ENCODE measurements around the gene KCTD8.

Gene KCTD8

DNA sequence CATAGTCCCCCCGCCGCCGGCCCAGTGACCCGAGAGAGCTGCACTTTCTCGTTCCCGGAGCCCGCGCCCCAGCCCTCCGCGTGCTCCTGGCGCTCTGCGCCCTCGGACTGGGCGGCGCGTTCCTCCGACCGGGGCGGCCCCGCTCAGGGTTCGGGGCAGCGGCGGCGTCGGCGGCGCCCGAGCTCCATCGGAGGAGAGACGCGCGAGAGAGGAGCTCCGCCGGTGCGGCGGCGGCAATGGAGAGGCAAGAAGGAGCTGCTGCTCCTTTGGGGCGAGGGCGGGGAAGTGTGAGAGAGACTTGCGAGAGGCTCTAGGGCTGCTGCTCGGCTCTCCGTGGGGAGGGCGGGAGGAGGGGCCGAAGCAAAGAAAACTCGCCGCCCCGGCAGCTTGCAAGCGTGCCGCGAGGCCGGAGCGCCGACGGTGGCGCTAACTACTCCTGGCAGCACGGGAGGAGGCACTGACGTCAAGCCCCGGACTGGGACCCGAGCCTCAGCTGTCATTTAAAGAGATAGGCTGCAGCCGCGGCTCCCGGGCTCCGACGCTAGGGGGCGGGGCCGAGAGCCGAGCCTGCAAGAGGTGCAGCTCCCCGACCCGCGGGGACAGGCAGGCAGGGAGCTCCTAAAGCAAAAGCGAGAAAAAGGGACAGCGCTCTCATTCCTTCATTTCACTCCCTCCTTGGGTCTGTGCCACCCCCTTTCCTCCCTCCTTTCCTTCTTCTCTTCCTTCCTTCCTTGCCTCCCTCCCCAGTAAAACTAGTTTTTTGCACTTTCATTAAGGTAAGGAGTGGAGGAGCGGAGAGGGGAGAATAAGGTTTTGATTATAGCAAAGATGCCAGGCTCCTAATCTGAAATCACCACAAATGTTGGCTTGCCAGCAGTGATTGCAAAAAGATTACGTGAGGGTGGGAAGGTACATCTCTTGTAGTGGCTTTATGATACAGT is at the start of gene KCTD8:
Gene KCTD8 (minus strand): TSS at position 289 of the 941 bp plus-strand sequence.
- TF ChIP-seq, protein P1, sequence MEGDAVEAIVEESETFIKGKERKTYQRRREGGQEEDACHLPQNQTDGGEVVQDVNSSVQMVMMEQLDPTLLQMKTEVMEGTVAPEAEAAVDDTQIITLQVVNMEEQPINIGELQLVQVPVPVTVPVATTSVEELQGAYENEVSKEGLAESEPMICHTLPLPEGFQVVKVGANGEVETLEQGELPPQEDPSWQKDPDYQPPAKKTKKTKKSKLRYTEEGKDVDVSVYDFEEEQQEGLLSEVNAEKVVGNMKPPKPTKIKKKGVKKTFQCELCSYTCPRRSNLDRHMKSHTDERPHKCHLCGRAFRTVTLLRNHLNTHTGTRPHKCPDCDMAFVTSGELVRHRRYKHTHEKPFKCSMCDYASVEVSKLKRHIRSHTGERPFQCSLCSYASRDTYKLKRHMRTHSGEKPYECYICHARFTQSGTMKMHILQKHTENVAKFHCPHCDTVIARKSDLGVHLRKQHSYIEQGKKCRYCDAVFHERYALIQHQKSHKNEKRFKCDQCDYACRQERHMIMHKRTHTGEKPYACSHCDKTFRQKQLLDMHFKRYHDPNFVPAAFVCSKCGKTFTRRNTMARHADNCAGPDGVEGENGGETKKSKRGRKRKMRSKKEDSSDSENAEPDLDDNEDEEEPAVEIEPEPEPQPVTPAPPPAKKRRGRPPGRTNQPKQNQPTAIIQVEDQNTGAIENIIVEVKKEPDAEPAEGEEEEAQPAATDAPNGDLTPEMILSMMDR (IDR thresholded peaks at IDR 0.05; ENCODE audit: insufficient read depth, low read length, missing control alignments): peak; percentile 65
- peak within 1 kb of the TSS; percentile 43 for H3K4me3 ChIP-seq (ENCODE audit: low read depth, low read length)
- ChIA-PET CTCF (interaction anchor here (1.0 to 1.2 kb wide), 3 partner anchors 14 to 47 kb away, joined by 3 to 4 read pairs (median 3); no protein-coding TSS in a partner anchor), POLR2A (no interaction called here)
- no peak for DNase-seq (ENCODE audit: low read depth, low spot score)

DNA sequence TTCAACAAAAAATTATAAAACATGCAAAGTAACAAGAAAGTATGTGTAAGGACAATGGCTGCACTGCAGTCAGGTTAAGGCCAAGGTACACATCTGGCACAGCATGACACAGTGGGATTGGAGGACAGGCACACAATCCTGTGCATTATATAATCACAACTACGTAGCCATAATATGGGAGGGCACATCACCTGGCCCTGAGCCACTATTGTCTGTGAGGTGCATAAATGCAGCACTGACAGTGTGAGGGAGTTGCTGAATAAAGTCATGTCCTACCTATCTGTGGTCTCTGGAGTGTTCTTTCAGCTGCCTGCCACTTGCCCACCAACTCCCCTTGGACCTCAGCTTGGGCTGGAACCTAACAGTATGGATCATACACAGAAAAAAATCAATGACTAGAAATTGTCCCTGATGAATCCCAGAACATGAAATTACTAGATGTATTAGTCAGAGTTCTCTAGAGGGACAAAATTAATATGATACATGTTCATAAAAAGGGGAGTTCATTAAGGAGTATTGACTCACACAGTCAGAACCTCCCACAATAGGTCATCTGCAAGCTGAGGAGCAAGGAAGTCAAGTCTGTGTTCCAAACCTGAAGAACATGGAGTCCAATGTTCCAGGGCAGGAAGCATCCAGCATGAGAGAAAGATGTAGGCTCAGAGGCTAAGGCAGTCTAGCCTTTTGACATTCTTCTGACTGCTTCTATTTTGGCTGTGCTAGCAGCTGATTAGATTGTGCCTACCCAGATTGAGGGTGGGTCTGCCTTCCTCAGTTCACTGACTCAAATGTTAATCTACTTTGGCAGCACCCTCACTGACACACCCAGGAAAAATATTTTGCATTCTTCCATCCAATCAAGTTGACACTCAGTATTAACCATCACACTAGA is 46.4 kb upstream of the KCTD8 start:
- TF ChIP-seq, protein P1 (IDR thresholded peaks at IDR 0.05; ENCODE audit: insufficient read depth, low read length, missing control alignments): no peak
- H3K4me3 ChIP-seq (ENCODE audit: low read depth, low read length): no peak overlapping the region
- no peak for DNase-seq (ENCODE audit: low read depth, low spot score)
- CTCF ChIA-PET: interaction anchor here (0.9 kb wide), 2 partner anchors 46 to 1363 kb away, joined by 3 read pairs; partner anchors contain the start of gene KCTD8
- POLR2A ChIA-PET: no interaction called here

DNA sequence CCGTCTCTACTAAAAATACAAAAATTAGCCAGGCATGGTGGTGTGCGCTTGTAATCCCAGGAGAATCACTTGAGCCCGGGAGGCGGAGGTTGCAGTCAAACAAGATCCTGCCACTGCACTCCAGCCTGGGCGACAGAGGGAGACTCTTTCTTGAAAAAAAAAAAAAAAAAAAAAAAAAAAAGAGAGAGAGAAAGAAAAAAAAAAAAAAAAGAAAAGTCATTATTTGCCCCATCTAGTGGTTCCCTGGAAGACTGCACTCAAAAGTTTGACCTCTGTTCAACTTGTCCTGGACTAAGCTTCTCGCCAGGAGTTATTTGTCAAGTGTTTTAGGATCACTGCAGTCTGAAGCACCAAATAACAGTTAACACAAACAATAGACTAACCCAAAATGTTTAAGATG is 45.3 kb upstream of the KCTD8 start:
- ChIA-PET POLR2A (no interaction called here), CTCF (no interaction called here)
- DNase-seq (ENCODE audit: low read depth, low spot score): no peak
- TF ChIP-seq, protein P1 (IDR thresholded peaks at IDR 0.05; ENCODE audit: insufficient read depth, low read length, missing control alignments): no peak
- H3K4me3 ChIP-seq (ENCODE audit: low read depth, low read length): no peak overlapping the region

DNA sequence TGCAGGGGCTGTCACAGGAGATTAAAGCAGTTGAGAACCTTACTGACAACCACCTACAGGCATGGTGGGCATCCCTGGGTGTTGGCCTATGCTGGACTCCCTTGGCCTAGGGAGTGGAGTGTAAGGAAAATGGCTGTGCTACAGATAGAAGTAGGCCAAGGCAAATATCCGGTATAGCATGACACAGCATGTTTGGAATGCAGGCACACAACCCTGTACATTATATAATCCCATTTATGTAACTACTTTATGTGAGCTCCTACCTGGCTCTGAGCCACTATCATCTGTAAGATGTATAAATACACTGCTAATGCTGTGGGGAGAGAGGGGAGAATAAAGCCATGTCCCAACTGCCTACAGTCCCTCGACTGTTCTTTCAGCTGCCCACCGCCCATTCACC is 38.7 kb upstream of the KCTD8 start:
- DNase-seq (ENCODE audit: low read depth, low spot score): no peak
- POLR2A ChIA-PET: no interaction called here
- TF ChIP-seq, protein P1 (IDR thresholded peaks at IDR 0.05; ENCODE audit: insufficient read depth, low read length, missing control alignments): no peak
- H3K4me3 ChIP-seq (ENCODE audit: low read depth, low read length): no peak overlapping the region
- CTCF ChIA-PET: no interaction called here

DNA sequence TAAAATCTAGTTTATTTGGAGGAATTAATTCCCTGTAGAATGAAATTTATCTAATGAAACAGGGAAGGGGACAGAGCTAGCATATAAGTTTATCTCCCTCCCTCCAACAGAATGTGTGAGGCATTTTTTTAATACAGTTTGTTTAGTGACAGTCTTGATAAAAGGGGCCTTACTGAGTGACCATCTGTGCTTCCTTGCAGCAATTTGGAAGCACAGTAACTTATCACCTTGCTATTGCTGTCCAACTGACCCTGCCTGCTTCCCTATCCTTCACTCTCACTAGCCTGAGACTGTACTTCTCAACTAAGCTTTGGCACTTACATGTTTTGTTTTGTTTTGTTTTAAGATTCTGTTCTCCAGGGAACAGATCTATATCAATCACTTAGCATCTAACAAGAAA is 31.1 kb upstream of the KCTD8 start:
- ChIA-PET CTCF (no interaction called here), POLR2A (no interaction called here)
- TF ChIP-seq, protein P1 (IDR thresholded peaks at IDR 0.05; ENCODE audit: insufficient read depth, low read length, missing control alignments): no peak
- no peak for DNase-seq (ENCODE audit: low read depth, low spot score)
- no peak overlapping the region for H3K4me3 ChIP-seq (ENCODE audit: low read depth, low read length)

DNA sequence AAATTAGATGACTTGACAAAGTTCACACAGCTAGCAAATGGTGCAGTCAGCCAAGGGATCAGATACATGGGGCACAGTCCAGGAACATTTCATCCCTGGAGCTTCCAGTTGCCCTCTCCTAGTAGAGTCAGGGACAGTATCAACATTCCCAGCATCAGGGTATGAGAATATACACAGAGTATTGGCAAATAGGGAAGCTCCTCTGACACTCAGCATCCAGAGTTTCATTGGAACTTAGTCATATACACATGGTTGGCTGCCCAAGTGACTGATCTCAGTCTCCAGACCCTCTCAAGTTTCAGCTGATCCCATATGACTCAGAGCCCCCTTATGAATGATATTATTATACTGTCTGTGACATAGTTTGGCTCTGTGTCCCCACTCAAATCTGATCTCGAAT is 13.7 kb upstream of the KCTD8 start:
- POLR2A ChIA-PET: no interaction called here
- H3K4me3 ChIP-seq (ENCODE audit: low read depth, low read length): no peak overlapping the region
- TF ChIP-seq, protein P1 (IDR thresholded peaks at IDR 0.05; ENCODE audit: insufficient read depth, low read length, missing control alignments): no peak
- CTCF ChIA-PET: no interaction called here
- DNase-seq (ENCODE audit: low read depth, low spot score): no peak

All from AG04449 (cell line).